PC-3 (cell line): ENCODE data around the gene APOC1. TPM values are rescaled to one million over a fixed set of nuclear protein-coding genes. Genes with fewer than 3 reads are reported as not detected.

Experiments used
- ATAC-seq: fragments of 200-7000 bp; cut with Tn5 transposase; 2 replicates; pipeline ENCODE4 v1.9.1; 2020; ENCODE audit warnings: mild to moderate bottlenecking, moderate library complexity
- BruUV-seq: library from RNA; stranded (reverse); fragments of 400-500 nt; replicated peaks from 2 replicates; lab custom pipeline; 2021; lab: Mats Ljungman, UMichigan
- CTCF ChIA-PET: fragments of 300-600 bp; sonication (Branson Sonifier 250); formaldehyde crosslinking; loops from one replicate; lab custom pipeline; 2022; ENCODE audit warnings: antibody characterized with exemption; lab: Charles Lee
- POLR2A ChIA-PET: fragments of 300-600 bp; sonication (Branson Sonifier 250); formaldehyde crosslinking; loops from one replicate; lab custom pipeline; 2022; ENCODE audit warnings: antibody characterized with exemption; ENCODE audit not compliant: unreplicated experiment; lab: Charles Lee
- DNase-seq: peaks from one replicate; pipeline ENCODE4 v3.0.0-alpha.2; 2015
- H2AFZ ChIP-seq: fragments of 300-600 bp; sonication (generic); 2 replicates; pipeline ENCODE4 v1.6.0; 2016; ENCODE audit warnings: antibody characterized with exemption, low read length
- H3F3A ChIP-seq: fragments of 300-600 bp; sonication (generic); one replicate; pipeline ENCODE4 v1.6.0; 2017; ENCODE audit warnings: antibody characterized with exemption, low read length, control low read depth, mild to moderate bottlenecking; ENCODE audit not compliant: unreplicated experiment
- H3K27ac ChIP-seq: fragments of 300-600 bp; sonication (generic); 2 replicates; pipeline ENCODE4 v1.5.1; 2016; ENCODE audit warnings: mild to moderate bottlenecking, low read length
- H3K27me3 ChIP-seq: fragments of 300-600 bp; sonication (generic); 2 replicates; pipeline ENCODE4 v1.6.1; 2016; ENCODE audit warnings: low read length, mixed read lengths
- H3K36me3 ChIP-seq: fragments of 300-600 bp; sonication (generic); 2 replicates; pipeline ENCODE4 v1.6.1; 2016; ENCODE audit warnings: low read depth, mixed run types, low read length, mixed read lengths
- H3K4me1 ChIP-seq: fragments of 300-600 bp; sonication (generic); 2 replicates; pipeline ENCODE4 v1.5.1; 2016; ENCODE audit warnings: low read length; ENCODE audit not compliant: insufficient read depth
- H3K4me2 ChIP-seq: fragments of 300-600 bp; sonication (generic); 2 replicates; pipeline ENCODE4 v1.6.0; 2016; ENCODE audit warnings: low read length
- H3K4me3 ChIP-seq: fragments of 300-600 bp; sonication (generic); 2 replicates; pipeline ENCODE4 v1.5.1; 2016; ENCODE audit warnings: mild to moderate bottlenecking, low read length, mixed read lengths
- H3K79me2 ChIP-seq: fragments of 300-600 bp; sonication (generic); 2 replicates; pipeline ENCODE4 v1.6.1; 2017; ENCODE audit warnings: low read length, mixed read lengths
- H3K9ac ChIP-seq: fragments of 300-600 bp; sonication (generic); 2 replicates; pipeline ENCODE4 v1.6.0; 2016; ENCODE audit warnings: mild to moderate bottlenecking, low read length
- H3K9me2 ChIP-seq: fragments of 300-600 bp; sonication (generic); replicated peaks from 2 replicates; pipeline ENCODE4 v1.6.1; 2016; ENCODE audit warnings: mixed run types, low read length, mixed read lengths
- H3K9me3 ChIP-seq: fragments of 300-600 bp; sonication (generic); 2 replicates; pipeline ENCODE4 v1.6.1; 2016; ENCODE audit warnings: low read length, mixed read lengths
- H4K20me1 ChIP-seq: fragments of 300-600 bp; sonication (generic); 2 replicates; pipeline ENCODE4 v1.6.1; 2016; ENCODE audit warnings: low read length, mixed read lengths
- CTCF ChIP-seq: fragments of 300-600 bp; sonication (generic); conservative IDR thresholded peaks from 2 replicates; pipeline ENCODE4 v1.5.1; 2017; ENCODE audit warnings: antibody characterized with exemption, low read depth, mild to moderate bottlenecking, low read length
- EZH2 ChIP-seq: fragments of 300-600 bp; sonication (generic); IDR thresholded peaks from one replicate; pipeline ENCODE4 v1.6.1; 2017; ENCODE audit warnings: antibody characterized with exemption, mild to moderate bottlenecking, low read length; ENCODE audit not compliant: unreplicated experiment
- EZH2phosphoT487 ChIP-seq: fragments of 300-600 bp; sonication (generic); IDR thresholded peaks from 2 replicates; pipeline ENCODE4 v1.6.1; 2018; ENCODE audit warnings: mild to moderate bottlenecking, antibody characterized with exemption, low read length, borderline replicate concordance
- intact Hi-C: fragments of 100-400 bp; cut with micrococcal nuclease; formaldehyde crosslinking; loops from 2 replicates; pipeline ENCODE4 v1.9.0; 2023
- total RNA-seq: library from RNA; depleted of rRNA; stranded (reverse); fragments of >200 nt; gene quantifications from 2 replicates; pipeline ENCODE4 v1.2.3, GENCODE V29; 2014

Gene APOC1
- total RNA-seq, 1 experiment from 2014 or later: 3.3 TPM

DNA sequence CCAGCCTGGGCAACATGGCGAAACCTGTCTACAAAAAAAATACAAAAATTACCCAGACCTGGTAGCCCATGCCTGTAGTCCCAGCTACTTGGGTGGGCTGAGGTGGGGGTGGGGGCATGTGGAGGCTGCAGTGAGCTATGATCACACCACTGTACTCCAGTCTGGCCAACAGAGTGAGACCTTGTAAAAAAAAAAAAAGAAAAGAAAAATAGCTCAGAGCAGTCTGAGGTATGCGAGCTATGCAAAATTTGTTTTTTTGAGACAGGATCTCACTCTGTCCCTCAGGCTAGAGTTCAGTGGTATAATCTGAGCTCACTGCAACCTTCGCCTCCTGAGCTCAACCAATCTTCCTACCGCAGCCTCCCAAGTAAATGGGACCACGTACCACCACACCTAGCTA is 30.5 kb upstream of the APOC1 start:
- DNase-seq (no peak), ATAC-seq (no peak)
- no peak overlapping the region for H3K27ac ChIP-seq
- H3K9me2 ChIP-seq: no peaks in the 10 kb centered on the region
- no peaks in the 10 kb centered on the region for H3K9me3 ChIP-seq
- ChIA-PET CTCF (no interaction called here), POLR2A (no interaction called here)
- no peaks in the 10 kb centered on the region for H3F3A ChIP-seq
- no peak overlapping the region for H3K4me2 ChIP-seq
- TF ChIP-seq EZH2phosphoT487: no peak
- no peak for TF ChIP-seq CTCF
- TF ChIP-seq EZH2: no peak
- no peak overlapping the region for H2AFZ ChIP-seq
- no peaks in the 10 kb centered on the region for H4K20me1 ChIP-seq
- BruUV-seq: no TSS peak
- no peaks in the 10 kb centered on the region for H3K27me3 ChIP-seq
- no peak overlapping the region for H3K4me3 ChIP-seq
- H3K79me2 ChIP-seq: no peaks in the 10 kb centered on the region
- H3K4me1 ChIP-seq: no peaks in the 10 kb centered on the region
- H3K9ac ChIP-seq: no peak overlapping the region
- intact Hi-C loops: no loop called here
- no peaks in the 10 kb centered on the region; the same call in 1 of the 2 replicates for H3K36me3 ChIP-seq

DNA sequence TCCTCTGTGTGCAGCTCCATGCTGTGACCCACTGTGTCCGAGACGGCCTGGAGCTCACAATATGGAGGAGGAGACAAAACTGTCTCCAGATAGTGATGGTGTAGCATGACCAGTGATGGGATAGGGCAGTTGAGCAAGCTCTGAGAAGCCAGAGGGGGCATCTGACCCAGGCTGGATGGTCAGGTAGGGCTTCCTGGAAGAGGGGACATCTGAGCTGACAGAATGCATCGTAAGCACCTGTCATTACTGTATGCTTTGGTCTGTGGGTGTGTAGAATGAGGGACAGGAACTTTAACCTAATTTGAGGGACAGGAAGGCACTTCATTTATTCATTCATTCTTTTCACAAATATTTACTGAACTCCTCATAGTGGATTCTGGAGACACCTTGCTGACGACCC is 29.8 kb upstream of the APOC1 start:
- no peaks in the 10 kb centered on the region for H4K20me1 ChIP-seq
- H3K4me3 ChIP-seq: no peak overlapping the region
- H3K9ac ChIP-seq: no peak overlapping the region
- H3K9me2 ChIP-seq: no peaks in the 10 kb centered on the region
- H3K27ac ChIP-seq: no peak overlapping the region
- ATAC-seq: no peak
- POLR2A ChIA-PET: no interaction called here
- no peaks in the 10 kb centered on the region for H3K9me3 ChIP-seq
- no peaks in the 10 kb centered on the region for H3K27me3 ChIP-seq
- H3F3A ChIP-seq: no peaks in the 10 kb centered on the region
- CTCF ChIA-PET: no interaction called here
- no peaks in the 10 kb centered on the region for H3K79me2 ChIP-seq
- H3K4me1 ChIP-seq: peaks cover under 1% of the 10 kb centered on the region; the same call in 1 of the 2 replicates
- no peak overlapping the region for H2AFZ ChIP-seq
- no peaks in the 10 kb centered on the region; the same call in 1 of the 2 replicates for H3K36me3 ChIP-seq
- no peak for DNase-seq
- intact Hi-C loops: no loop called here
- TF ChIP-seq EZH2phosphoT487 (no peak), EZH2 (no peak)
- BruUV-seq: no TSS peak
- H3K4me2 ChIP-seq: no peak overlapping the region

DNA sequence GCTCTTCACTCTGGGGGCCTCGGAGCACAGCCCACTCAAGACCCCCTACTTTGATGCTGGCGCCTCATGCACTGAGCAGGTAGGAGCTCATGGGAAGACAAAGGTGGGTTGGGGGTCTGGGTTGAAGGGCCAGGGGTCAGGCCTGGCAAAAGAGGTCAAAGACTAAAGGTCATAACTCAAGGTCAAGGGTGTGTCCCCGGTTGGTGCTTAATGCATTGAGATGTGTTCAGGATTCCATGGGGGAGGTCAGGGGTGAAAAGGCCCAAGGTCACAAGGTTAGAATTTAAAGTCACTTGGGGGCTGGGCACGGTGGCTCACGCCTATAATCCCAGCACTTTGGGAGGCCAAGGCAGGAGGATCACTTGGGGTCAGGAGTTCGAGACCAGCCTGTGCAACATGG is 28.3 kb upstream of the APOC1 start:
- TF ChIP-seq CTCF: no peak
- TF ChIP-seq EZH2: no peak
- no peak for TF ChIP-seq EZH2phosphoT487
- ChIA-PET CTCF (no interaction called here), POLR2A (no interaction called here)
- Histone ChIP-seq H3K9me3 (no peaks in the 10 kb centered on the region), H3K27ac (no peak overlapping the region), H3K36me3 (no peaks in the 10 kb centered on the region; the same call in 1 of the 2 replicates), H3K27me3 (no peaks in the 10 kb centered on the region), H3K4me2 (no peak overlapping the region), H3K4me3 (no peak overlapping the region), H3K79me2 (peaks cover under 1% of the 10 kb centered on the region; the same call in 1 of the 2 replicates), H3K9ac (no peak overlapping the region), H4K20me1 (no peaks in the 10 kb centered on the region), H3F3A (no peaks in the 10 kb centered on the region), H3K9me2 (no peaks in the 10 kb centered on the region), H3K4me1 (peaks cover 6% of the 10 kb centered on the region), H2AFZ (no peak overlapping the region)
- BruUV-seq: no TSS peak
- DNase-seq (no peak), ATAC-seq (no peak)
- intact Hi-C loops: no loop called here
